Measurements from ENCODE around the gene DBNL. TPM values are rescaled to one million over a fixed set of nuclear protein-coding genes. Genes with fewer than 3 reads are reported as not detected.

Gene DBNL
- total and polyA plus RNA-seq, 2 of the 13 experiments (the other 11 are each of a cell fraction or from before 2014, with no cell fraction given), result 20.8 to 35.1 TPM

GRCh38 chr7:44083796-44084195, 39.3 kb downstream of the DBNL start (continued):
- TF ChIP-seq, protein P1, sequence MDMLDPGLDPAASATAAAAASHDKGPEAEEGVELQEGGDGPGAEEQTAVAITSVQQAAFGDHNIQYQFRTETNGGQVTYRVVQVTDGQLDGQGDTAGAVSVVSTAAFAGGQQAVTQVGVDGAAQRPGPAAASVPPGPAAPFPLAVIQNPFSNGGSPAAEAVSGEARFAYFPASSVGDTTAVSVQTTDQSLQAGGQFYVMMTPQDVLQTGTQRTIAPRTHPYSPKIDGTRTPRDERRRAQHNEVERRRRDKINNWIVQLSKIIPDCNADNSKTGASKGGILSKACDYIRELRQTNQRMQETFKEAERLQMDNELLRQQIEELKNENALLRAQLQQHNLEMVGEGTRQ (IDR thresholded peaks at IDR 0.05; ENCODE audit: low read depth, low read length), result no peak
- TF ChIP-seq, protein P1 (CRISPR knock-in tag; IDR thresholded peaks at IDR 0.05; ENCODE audit: borderline replicate concordance), result no peak
- TF ChIP-seq, protein P2, sequence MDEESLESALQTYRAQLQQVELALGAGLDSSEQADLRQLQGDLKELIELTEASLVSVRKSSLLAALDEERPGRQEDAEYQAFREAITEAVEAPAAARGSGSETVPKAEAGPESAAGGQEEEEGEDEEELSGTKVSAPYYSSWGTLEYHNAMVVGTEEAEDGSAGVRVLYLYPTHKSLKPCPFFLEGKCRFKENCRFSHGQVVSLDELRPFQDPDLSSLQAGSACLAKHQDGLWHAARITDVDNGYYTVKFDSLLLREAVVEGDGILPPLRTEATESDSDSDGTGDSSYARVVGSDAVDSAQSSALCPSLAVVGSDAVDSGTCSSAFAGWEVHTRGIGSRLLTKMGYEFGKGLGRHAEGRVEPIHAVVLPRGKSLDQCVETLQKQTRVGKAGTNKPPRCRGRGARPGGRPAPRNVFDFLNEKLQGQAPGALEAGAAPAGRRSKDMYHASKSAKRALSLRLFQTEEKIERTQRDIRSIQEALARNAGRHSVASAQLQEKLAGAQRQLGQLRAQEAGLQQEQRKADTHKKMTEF (CRISPR knock-in tag; IDR thresholded peaks at IDR 0.05), result no peak

DNA sequence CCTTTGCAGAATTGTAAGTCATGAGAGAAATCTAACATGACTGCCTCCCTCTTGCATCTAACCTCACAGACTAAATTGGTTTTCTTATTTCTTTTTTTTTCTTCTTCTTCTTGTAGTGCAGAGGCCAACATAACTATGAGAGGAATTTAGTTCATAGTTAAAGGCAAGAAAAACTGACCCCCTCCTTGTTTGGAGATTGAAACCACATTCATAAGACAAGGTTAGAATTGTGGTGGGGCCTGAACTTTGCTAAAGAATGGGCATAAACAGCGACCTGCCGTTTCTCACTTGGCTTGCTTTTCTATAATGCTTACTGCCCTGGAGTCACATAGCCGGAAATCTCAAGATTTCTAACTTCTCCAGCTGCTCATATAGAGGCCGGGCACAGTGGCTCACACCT, 40.2 kb downstream of the DBNL start:
- Histone ChIP-seq H3K4me3 (replicated peaks in 1 of 3; ENCODE audit: insufficient read depth in 1 of 3, low read depth in 2 of 3, low read length in 3 of 3) (no peak overlapping the region), H3K36me3 (replicated peaks in 1 of 2; ENCODE audit: control insufficient read depth in 1 of 2, insufficient read depth in 2 of 2, low read length in 2 of 2) (0 out of 5 replicates have a peak, but pooled peaks cover 0 to 1% of the 10 kb centered on the region in 2 experiments), H3K4me2 (ENCODE audit: low read depth, low read length) (no peak overlapping the region), H2AFZ (ENCODE audit: low read length) (no peak overlapping the region), H3K9me3 (ENCODE audit: low read length) (no peaks in the 10 kb centered on the region), H3K4me1 (ENCODE audit: insufficient read depth, low read length) (peaks cover 35% of the 10 kb centered on the region), H3K27me3 (ENCODE audit: control insufficient read depth in 1 of 2, insufficient read depth in 2 of 2, low read length in 2 of 2) (peaks cover 0 to 14% of the 10 kb centered on the region in 2 experiments; a peak in 2 of 5 replicates), H3K27ac (ENCODE audit: extremely low read length, insufficient read depth, low read length) (no peak overlapping the region), H4K20me1 (ENCODE audit: insufficient read depth, low read length) (no peaks in the 10 kb centered on the region), H3K9ac (ENCODE audit: insufficient read depth, low read depth, low read length) (no peak overlapping the region), H3K79me2 (ENCODE audit: insufficient read depth, low read length) (no peaks in the 10 kb centered on the region)
- no peak for ATAC-seq
- CTCF ChIA-PET (ENCODE audit: low intra/inter-chr PET ratio, low total read pairs), result no interaction called here
- 33% methylated on average over 4 of the region's 4 CpGs for WGBS (ENCODE audit: low lambda C conversion rate)
- intact Hi-C loops (cut with micrococcal nuclease; ENCODE audit: unreplicated experiment) (no loop called here), in situ Hi-C loops (cut with HindIII; ENCODE audit: extremely low pct_ligation_motif_present, low pct_unique_long_range_greater_than_20kb) (no loop called here)
- POLR2A ChIA-PET, result no interaction called here
- TF ChIP-seq SNAPC2 (CRISPR knock-in tag; IDR thresholded peaks at IDR 0.05), result no peak
- TF ChIP-seq FOXK1 (CRISPR knock-in tag; IDR thresholded peaks at IDR 0.05; ENCODE audit: borderline replicate concordance, low read depth), result no peak
- no peak for TF ChIP-seq KMT2A (CRISPR knock-in tag; IDR thresholded peaks at IDR 0.05)
- no peak for TF ChIP-seq MATR3 (CRISPR knock-in tag; IDR thresholded peaks at IDR 0.05)
- TF ChIP-seq HNRNPL (IDR thresholded peaks at IDR 0.05; ENCODE audit: low read depth, low read length), result no peak
- TF ChIP-seq, protein P3, sequence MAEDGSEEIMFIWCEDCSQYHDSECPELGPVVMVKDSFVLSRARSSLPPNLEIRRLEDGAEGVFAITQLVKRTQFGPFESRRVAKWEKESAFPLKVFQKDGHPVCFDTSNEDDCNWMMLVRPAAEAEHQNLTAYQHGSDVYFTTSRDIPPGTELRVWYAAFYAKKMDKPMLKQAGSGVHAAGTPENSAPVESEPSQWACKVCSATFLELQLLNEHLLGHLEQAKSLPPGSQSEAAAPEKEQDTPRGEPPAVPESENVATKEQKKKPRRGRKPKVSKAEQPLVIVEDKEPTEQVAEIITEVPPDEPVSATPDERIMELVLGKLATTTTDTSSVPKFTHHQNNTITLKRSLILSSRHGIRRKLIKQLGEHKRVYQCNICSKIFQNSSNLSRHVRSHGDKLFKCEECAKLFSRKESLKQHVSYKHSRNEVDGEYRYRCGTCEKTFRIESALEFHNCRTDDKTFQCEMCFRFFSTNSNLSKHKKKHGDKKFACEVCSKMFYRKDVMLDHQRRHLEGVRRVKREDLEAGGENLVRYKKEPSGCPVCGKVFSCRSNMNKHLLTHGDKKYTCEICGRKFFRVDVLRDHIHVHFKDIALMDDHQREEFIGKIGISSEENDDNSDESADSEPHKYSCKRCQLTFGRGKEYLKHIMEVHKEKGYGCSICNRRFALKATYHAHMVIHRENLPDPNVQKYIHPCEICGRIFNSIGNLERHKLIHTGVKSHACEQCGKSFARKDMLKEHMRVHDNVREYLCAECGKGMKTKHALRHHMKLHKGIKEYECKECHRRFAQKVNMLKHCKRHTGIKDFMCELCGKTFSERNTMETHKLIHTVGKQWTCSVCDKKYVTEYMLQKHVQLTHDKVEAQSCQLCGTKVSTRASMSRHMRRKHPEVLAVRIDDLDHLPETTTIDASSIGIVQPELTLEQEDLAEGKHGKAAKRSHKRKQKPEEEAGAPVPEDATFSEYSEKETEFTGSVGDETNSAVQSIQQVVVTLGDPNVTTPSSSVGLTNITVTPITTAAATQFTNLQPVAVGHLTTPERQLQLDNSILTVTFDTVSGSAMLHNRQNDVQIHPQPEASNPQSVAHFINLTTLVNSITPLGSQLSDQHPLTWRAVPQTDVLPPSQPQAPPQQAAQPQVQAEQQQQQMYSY (CRISPR knock-in tag; IDR thresholded peaks at IDR 0.05), result no peak
- TF ChIP-seq REL (CRISPR knock-in tag; conservative IDR thresholded peaks at IDR 0.05), result no peak
- no peak for TF ChIP-seq KDM5B (CRISPR knock-in tag; IDR thresholded peaks at IDR 0.05; ENCODE audit: borderline replicate concordance)
- no peak for FAIRE-seq
- DNase-seq (ENCODE audit: low spot score), result no peak
- no TSS peak for BruUV-seq (replicated peaks)
